Measurements from ENCODE around the gene PSMB10.

PSMB10 gene

DNA sequence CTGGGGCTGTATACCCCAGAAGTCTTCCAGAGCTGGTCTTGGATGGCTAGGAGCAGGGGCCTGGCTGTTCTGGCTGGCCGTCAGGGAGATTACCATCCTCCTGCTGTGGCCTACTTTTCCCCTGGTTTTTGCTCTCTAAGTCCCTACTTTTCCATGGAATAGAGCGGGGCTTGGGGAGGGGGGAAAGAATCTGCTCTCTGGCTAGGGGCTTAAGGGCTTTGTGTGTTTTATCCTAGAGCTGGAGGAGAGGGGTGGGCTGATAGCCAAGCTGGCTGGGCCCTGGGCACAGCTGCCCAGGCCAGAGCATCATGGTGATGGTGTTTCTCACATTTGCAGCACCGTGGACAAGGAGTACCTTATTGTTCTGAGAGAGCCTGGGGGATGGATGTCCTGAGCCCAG, 48.3 kb downstream of the PSMB10 start:
- DNase-seq (ENCODE audit: extremely low read depth, low read depth): no peak
- no peak overlapping the region for H3K4me3 ChIP-seq (replicated peaks; ENCODE audit: low read depth, low read length)
- TF ChIP-seq CTCF (IDR thresholded peaks at IDR 0.05; ENCODE audit: low read depth, low read length, missing control alignments): no peak

DNA sequence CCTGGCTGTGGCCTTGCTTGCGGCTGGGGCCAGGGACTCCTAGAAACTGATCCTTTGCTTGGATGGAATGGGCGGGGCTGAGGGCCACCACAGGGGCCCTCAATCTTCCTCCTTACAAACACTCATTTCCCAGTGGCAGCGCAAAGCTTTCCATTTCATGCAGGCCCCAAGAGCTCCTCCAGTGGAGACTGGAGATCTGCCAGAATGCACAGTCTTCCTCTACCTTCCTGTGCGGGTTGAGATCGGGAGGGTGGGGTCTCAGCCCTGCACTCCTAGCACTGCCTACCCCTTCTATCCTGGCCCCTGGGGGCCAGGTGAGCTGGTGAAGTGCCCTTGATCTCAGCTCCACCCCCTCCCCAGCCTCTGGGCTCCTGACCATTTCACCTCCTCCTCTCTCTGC, 50.3 kb downstream of the PSMB10 start:
- TF ChIP-seq CTCF (IDR thresholded peaks at IDR 0.05; ENCODE audit: low read depth, low read length, missing control alignments): no peak
- DNase-seq (ENCODE audit: extremely low read depth, low read depth): no peak
- no peak overlapping the region for H3K4me3 ChIP-seq (replicated peaks; ENCODE audit: low read depth, low read length)

DNA sequence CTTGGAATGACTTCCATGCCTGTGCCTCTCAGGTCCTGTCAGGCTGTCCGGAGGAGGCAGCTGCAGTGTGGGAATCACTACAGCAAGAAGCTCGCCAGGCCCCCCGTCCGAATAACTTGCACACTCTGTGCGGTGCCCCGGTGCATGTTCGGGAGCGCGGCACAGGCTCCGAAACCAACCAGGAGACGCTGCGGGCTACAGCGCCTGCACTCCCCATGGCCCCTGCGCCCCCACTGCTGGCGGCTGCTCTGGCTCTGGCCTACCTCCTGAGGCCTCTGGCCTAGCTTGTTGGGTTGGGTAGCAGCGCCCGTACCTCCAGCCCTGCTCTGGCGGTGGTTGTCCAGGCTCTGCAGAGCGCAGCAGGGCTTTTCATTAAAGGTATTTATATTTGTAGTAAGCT, 50.7 kb downstream of the PSMB10 start:
- H3K4me3 ChIP-seq (replicated peaks; ENCODE audit: low read depth, low read length): no peak overlapping the region
- DNase-seq (ENCODE audit: extremely low read depth, low read depth): no peak
- TF ChIP-seq CTCF (IDR thresholded peaks at IDR 0.05; ENCODE audit: low read depth, low read length, missing control alignments): no peak

GRCh38 chr16:67885545-67885944, 51.1 kb downstream of the PSMB10 start:
- DNase-seq (ENCODE audit: extremely low read depth, low read depth): no peak
- TF ChIP-seq CTCF (IDR thresholded peaks at IDR 0.05; ENCODE audit: low read depth, low read length, missing control alignments): no peak
- no peak overlapping the region for H3K4me3 ChIP-seq (replicated peaks; ENCODE audit: low read depth, low read length)

- DNase-seq (ENCODE audit: extremely low read depth, low read depth): peak; percentile 78
These were observed 52.0 kb downstream of the PSMB10 start, which contains the start of gene NRN1L for GRCh38 chr16:67884684-67885083. NRN1L (plus strand) TSS chr16:67884885; CDS start chr16:67884904, 19 bp downstream.

More at GRCh38 chr16:67884684-67885083, 52.0 kb downstream of the PSMB10 start, which contains the start of gene NRN1L:
- no peak within 1 kb of the TSS for H3K4me3 ChIP-seq (replicated peaks; ENCODE audit: low read depth, low read length)
- no peak for TF ChIP-seq CTCF (IDR thresholded peaks at IDR 0.05; ENCODE audit: low read depth, low read length, missing control alignments)
